Fibroblast of mammary gland (primary cell): ENCODE measurements around the gene MAP2K6.

ENCODE experiments used
- DNase-seq: peaks from one replicate; pipeline ENCODE4 v3.0.0-alpha.2; 2010; ENCODE audit warnings: low read depth
- H3K4me3 ChIP-seq: 2 replicates; pipeline ENCODE4 v1.5.1; 2011; ENCODE audit warnings: low read depth, mild to moderate bottlenecking, low read length, moderate library complexity; ENCODE audit not compliant: control insufficient read depth
- CTCF ChIP-seq: conservative IDR thresholded peaks from 2 replicates; pipeline ENCODE4 v1.5.1; 2011; ENCODE audit warnings: low read depth, low read length, inconsistent platforms; ENCODE audit not compliant: control insufficient read depth, insufficient read depth

MAP2K6 gene

GRCh38 chr17:69535016-69535570, 120.6 kb downstream of the MAP2K6 start:
- TF ChIP-seq CTCF: no peak
- no peak overlapping the region for H3K4me3 ChIP-seq
- no peak for DNase-seq

- TF ChIP-seq CTCF: no peak
- DNase-seq: no peak
- H3K4me3 ChIP-seq: no peak overlapping the region
These were observed 124.3 kb downstream of the MAP2K6 start for GRCh38 chr17:69538795-69539194.

GRCh38 chr17:69539274-69539673, 124.8 kb downstream of the MAP2K6 start:
- TF ChIP-seq CTCF: no peak
- no peak for DNase-seq

GRCh38 chr17:69539781-69540319, 125.4 kb downstream of the MAP2K6 start:
- no peak overlapping the region for H3K4me3 ChIP-seq
- no peak for TF ChIP-seq CTCF
- DNase-seq: peak; percentile 70

More at GRCh38 chr17:69539274-69539673, 124.8 kb downstream of the MAP2K6 start:
- H3K4me3 ChIP-seq: no peak overlapping the region

- no peak for DNase-seq
- no peak for TF ChIP-seq CTCF
- H3K4me3 ChIP-seq: no peak overlapping the region
These were observed 125.9 kb downstream of the MAP2K6 start for GRCh38 chr17:69540356-69540755.

- H3K4me3 ChIP-seq: no peak overlapping the region
- no peak for TF ChIP-seq CTCF
- DNase-seq: no peak
These were observed 132.7 kb downstream of the MAP2K6 start for GRCh38 chr17:69547230-69547629.
